DND-41 (cell line): ENCODE results near the gene ADAMTSL3.

ENCODE experiments used
- ATAC-seq: fragments of 200-7000 bp; cut with Tn5 transposase; 3 replicates; pipeline ENCODE4 v1.9.1; 2021; ENCODE audit warnings: low read depth; ENCODE audit not compliant: insufficient read depth
- DNase-seq: peaks from one replicate; pipeline ENCODE4 v3.0.0-alpha.2; 2020
- H2AFZ ChIP-seq: 2 replicates; pipeline ENCODE4 v1.6.0; 2012; ENCODE audit warnings: low read depth, low read length
- H3K27ac ChIP-seq: 2 replicates; pipeline ENCODE4 v1.5.1; 2012; ENCODE audit warnings: low read length, inconsistent platforms
- H3K27me3 ChIP-seq: fragments of 200-600 bp; sonication (generic); 2 replicates; pipeline ENCODE4 v1.6.0; 2012; ENCODE audit warnings: low read length, mild to moderate bottlenecking, inconsistent platforms; ENCODE audit not compliant: insufficient read depth, poor library complexity
- H3K36me3 ChIP-seq: 2 replicates; pipeline ENCODE4 v1.5.1; 2012; ENCODE audit warnings: low read length, inconsistent platforms; ENCODE audit not compliant: insufficient read depth
- H3K4me1 ChIP-seq: 2 replicates; pipeline ENCODE4 v1.5.1; 2012; ENCODE audit warnings: mild to moderate bottlenecking, low read length; ENCODE audit not compliant: insufficient read depth
- H3K4me2 ChIP-seq: 2 replicates; pipeline ENCODE4 v1.6.0; 2012; ENCODE audit warnings: mild to moderate bottlenecking, moderate library complexity, low read length, inconsistent platforms; ENCODE audit not compliant: insufficient read depth
- H3K4me3 ChIP-seq, 2 experiments: fragments of 200-600 bp in 1 of 2; shearing (Covaris generic) in 1 of 2; 2 replicates each; pipeline ENCODE4 v1.5.1; 2012 to 2016; ENCODE audit warnings: inconsistent platforms in 2 of 2, low read length in 2 of 2, mild to moderate bottlenecking in 2 of 2, low read depth in 1 of 2, moderate library complexity in 1 of 2
- H3K79me2 ChIP-seq: 2 replicates; pipeline ENCODE4 v1.6.0; 2012; ENCODE audit warnings: low read length, inconsistent platforms; ENCODE audit not compliant: insufficient read depth
- H3K9ac ChIP-seq: 2 replicates; pipeline ENCODE4 v1.6.0; 2012; ENCODE audit warnings: low read depth, mild to moderate bottlenecking, inconsistent platforms, low read length, moderate library complexity
- H3K9me3 ChIP-seq: 2 replicates; pipeline ENCODE4 v1.5.1; 2012; ENCODE audit warnings: low read length, moderate library complexity, mild to moderate bottlenecking, inconsistent platforms; ENCODE audit not compliant: insufficient read depth, severe bottlenecking
- H4K20me1 ChIP-seq: 2 replicates; pipeline ENCODE4 v1.6.0; 2012; ENCODE audit warnings: low read length; ENCODE audit not compliant: insufficient read depth
- CTCF ChIP-seq: IDR thresholded peaks from 2 replicates; pipeline ENCODE4 v1.5.1; 2012; ENCODE audit warnings: borderline replicate concordance, low read length, moderate library complexity, mild to moderate bottlenecking; ENCODE audit not compliant: poor library complexity, severe bottlenecking; ENCODE audit errors: extremely low read depth
- EZH2 ChIP-seq: IDR thresholded peaks from 3 replicates; pipeline ENCODE4 v1.6.1; 2012; ENCODE audit warnings: borderline replicate concordance, low read depth, mild to moderate bottlenecking, moderate library complexity, low read length, inconsistent platforms; ENCODE audit not compliant: severe bottlenecking

Gene ADAMTSL3

GRCh38 chr15:83695246-83695645, 41.3 kb downstream of the ADAMTSL3 start:
- Histone ChIP-seq H4K20me1 (no peaks in the 10 kb centered on the region), H3K27me3 (no peaks in the 10 kb centered on the region), H3K79me2 (no peaks in the 10 kb centered on the region), H3K4me1 (no peaks in the 10 kb centered on the region), H2AFZ (no peak overlapping the region), H3K9ac (no peak overlapping the region), H3K9me3 (no peaks in the 10 kb centered on the region), H3K27ac (no peak overlapping the region), H3K4me2 (no peak overlapping the region), H3K36me3 (no peaks in the 10 kb centered on the region), H3K4me3 (no peak overlapping the region)
- no peak for DNase-seq
- TF ChIP-seq CTCF (no peak), EZH2 (no peak)
- ATAC-seq: no peak

DNA sequence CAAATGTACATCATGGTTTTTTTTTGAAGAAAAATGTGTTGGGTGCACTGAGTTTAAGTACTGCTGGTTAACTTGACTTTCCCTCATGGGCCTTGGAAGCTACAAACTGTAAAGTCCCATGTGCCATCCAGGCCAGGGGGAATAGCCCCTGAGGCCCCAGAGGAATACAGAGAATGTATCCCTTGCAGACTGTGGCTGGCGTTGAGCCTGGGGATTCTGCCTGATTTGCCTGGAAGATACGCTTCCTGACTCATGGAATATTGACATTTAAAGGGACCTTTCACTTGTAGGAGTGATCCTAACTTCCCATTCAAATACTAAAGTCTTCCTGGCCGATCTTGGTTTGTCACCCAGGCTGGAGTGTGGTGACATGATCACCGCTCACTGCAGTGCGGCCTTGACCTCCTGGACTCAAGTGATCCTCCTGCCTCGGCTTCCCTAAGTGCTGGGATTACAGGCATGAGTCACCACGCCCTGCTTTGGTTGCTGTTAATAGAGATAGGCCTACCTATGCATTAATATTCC, 42.0 kb downstream of the ADAMTSL3 start:
- Histone ChIP-seq H4K20me1 (no peaks in the 10 kb centered on the region), H3K79me2 (no peaks in the 10 kb centered on the region), H3K4me1 (no peaks in the 10 kb centered on the region), H2AFZ (no peak overlapping the region), H3K4me3 (no peak overlapping the region), H3K36me3 (no peaks in the 10 kb centered on the region), H3K4me2 (no peak overlapping the region), H3K9ac (no peak overlapping the region), H3K27me3 (no peaks in the 10 kb centered on the region), H3K27ac (no peak overlapping the region), H3K9me3 (no peaks in the 10 kb centered on the region)
- no peak for DNase-seq
- TF ChIP-seq CTCF (no peak), EZH2 (no peak)
- no peak for ATAC-seq

GRCh38 chr15:83697716-83698115, 43.8 kb downstream of the ADAMTSL3 start:
- H3K4me2 ChIP-seq: no peak overlapping the region

More at GRCh38 chr15:83697716-83698115, 43.8 kb downstream of the ADAMTSL3 start:
- Histone ChIP-seq H4K20me1 (no peaks in the 10 kb centered on the region), H3K9me3 (no peaks in the 10 kb centered on the region), H3K4me1 (no peaks in the 10 kb centered on the region), H2AFZ (no peak overlapping the region), H3K9ac (no peak overlapping the region), H3K27ac (no peak overlapping the region), H3K27me3 (no peaks in the 10 kb centered on the region), H3K36me3 (no peaks in the 10 kb centered on the region), H3K4me3 (no peak overlapping the region), H3K79me2 (no peaks in the 10 kb centered on the region)
- TF ChIP-seq CTCF: no peak
- TF ChIP-seq EZH2: no peak
- no peak for ATAC-seq
- DNase-seq: no peak
